HFFc6 (cell line): Measurements from ENCODE around the gene OR51B2. TPM values are rescaled to one million over a fixed set of nuclear protein-coding genes. Genes with fewer than 3 reads are reported as not detected.
"Not testable (repeated sequence)": the region's sequence is repeated elsewhere in the genome, so short reads cannot be mapped to it uniquely, and the experiment has no call there.

Experiments used
- DNase-seq: peaks from one replicate; pipeline ENCODE4 v3.0.0-alpha.2; 2018
- H3K27ac Mint-ChIP-seq: 2 replicates; pipeline ENCODE4 v1.8.0; 2020; ENCODE audit warnings: mild to moderate bottlenecking, mixed read lengths
- H3K27me3 Mint-ChIP-seq: 2 replicates; pipeline ENCODE4 v1.8.0; 2021; ENCODE audit warnings: mild to moderate bottlenecking, moderate library complexity, mixed read lengths; ENCODE audit not compliant: insufficient read depth
- H3K36me3 Mint-ChIP-seq: 2 replicates; pipeline ENCODE4 v1.8.0; 2021; ENCODE audit warnings: low read depth, mixed read lengths
- H3K4me1 Mint-ChIP-seq: 2 replicates; pipeline ENCODE4 v1.8.0; 2020; ENCODE audit warnings: low read depth, mixed read lengths
- H3K4me3 Mint-ChIP-seq: 2 replicates; pipeline ENCODE4 v1.8.0; 2020; ENCODE audit warnings: mild to moderate bottlenecking, moderate library complexity, mixed read lengths
- H3K9me3 Mint-ChIP-seq: 2 replicates; pipeline ENCODE4 v1.8.0; 2020; ENCODE audit warnings: mild to moderate bottlenecking, mixed read lengths
- CTCF ChIP-seq: fragments of 200-600 bp; sonication (generic); IDR thresholded peaks from 2 replicates; pipeline ENCODE4 v1.5.0; 2021; ENCODE audit warnings: antibody characterized with exemption, mild to moderate bottlenecking
- total RNA-seq, 6 experiments: library from RNA; stranded (reverse); fragmentation: NEBNext Ultra II Directional; extraction: Animal tissue kit (Norgen Biotek cat#: 25700); gene quantifications; 2 replicates in 1 of 6; 3 replicates in 5 of 6; pipeline ENCODE4 v1.2.3, GENCODE V29; 2021

OR51B2 gene
- total RNA-seq, 6 experiments from 2014 or later, result not detected

DNA sequence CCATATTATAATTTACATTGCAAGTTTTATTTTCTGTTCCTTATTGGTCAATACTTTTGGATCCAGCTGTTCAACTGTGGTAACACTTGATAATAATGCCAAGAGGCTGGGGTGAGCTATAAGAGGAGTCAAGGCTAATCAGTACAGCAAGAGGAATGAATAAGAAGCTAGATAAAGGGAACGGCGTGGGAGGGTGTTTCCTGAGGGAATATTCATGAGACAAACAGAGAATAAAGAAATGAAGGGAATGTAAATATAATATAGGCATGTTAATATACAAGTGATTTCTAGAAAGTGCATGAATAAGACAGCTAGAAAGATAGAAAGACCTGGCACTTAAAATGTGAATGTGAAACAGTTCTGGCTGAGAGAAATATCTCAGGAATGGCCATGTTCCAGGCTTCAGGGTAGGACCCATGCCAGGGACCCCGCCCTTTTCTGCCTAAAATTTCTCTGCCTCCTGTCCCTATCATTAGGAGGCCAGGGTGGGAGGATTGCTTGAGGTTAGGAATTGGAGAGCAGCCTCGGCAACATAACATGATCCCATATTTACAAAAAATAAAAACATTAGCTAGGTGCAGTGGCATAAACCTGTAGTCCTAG, 26.3 kb downstream of the OR51B2 start:
- Mint-ChIP-seq H3K27ac (no peak overlapping the region; the same call in 1 of the 2 replicates), H3K9me3 (no peaks in the 10 kb centered on the region), H3K4me3 (no peak overlapping the region), H3K36me3 (peaks cover 8% of the 10 kb centered on the region), H3K27me3 (no peaks in the 10 kb centered on the region), H3K4me1 (peaks cover 32% of the 10 kb centered on the region)
- no peak for DNase-seq
- TF ChIP-seq CTCF, result no peak

DNA sequence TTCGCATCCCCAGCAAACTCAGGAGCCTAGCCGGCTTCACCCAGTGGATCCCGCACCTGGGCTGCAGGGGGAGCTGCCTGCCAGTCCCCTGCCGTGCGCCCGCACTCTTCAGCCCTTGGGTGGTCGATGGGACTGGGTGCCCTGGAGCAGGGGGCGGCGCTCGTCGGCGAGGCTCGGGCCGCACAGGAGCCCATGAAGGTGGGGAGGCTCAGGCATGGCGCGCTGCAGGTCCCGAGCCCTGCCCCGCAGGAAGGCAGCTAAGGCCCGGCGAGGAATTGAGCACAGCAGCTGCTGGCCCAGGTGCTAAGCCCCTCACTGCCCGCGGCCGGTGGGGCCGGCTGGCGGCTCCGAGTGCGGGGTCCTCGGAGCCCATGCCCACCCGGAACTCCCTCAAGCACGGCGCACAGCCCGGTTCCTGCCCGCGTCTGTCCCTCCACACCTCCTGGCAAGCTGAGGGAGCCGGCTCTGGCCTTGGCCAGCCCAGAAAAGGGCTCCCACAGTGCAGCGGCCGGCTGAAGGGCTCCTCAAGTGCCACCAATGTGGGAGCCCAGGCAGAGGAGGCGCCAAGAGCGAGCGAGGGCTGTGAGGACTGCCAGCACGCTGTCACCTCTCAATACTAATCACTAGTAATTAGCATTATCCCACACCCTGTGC, 29.6 kb downstream of the OR51B2 start:
- H3K36me3 Mint-ChIP-seq, H3K9me3 Mint-ChIP-seq, H3K27me3 Mint-ChIP-seq, H3K27ac Mint-ChIP-seq, DNase-seq, H3K4me3 Mint-ChIP-seq: not testable (repeated sequence)
- H3K4me1 Mint-ChIP-seq, result peaks cover 41% of the 10 kb centered on the region

- H3K27ac Mint-ChIP-seq, result no peak overlapping the region
- TF ChIP-seq CTCF, result no peak
- peaks cover 54% of the 10 kb centered on the region for H3K4me1 Mint-ChIP-seq
- H3K27me3 Mint-ChIP-seq, result no peaks in the 10 kb centered on the region
- DNase-seq, result no peak
- H3K4me3 Mint-ChIP-seq, result no peak overlapping the region
- no peaks in the 10 kb centered on the region for H3K9me3 Mint-ChIP-seq
- H3K36me3 Mint-ChIP-seq, result peaks cover 8% of the 10 kb centered on the region
Measured at GRCh38 chr11:5293028-5293427, 31.1 kb downstream of the OR51B2 start.

GRCh38 chr11:5291207-5291838, 32.8 kb downstream of the OR51B2 start:
- Mint-ChIP-seq H3K9me3 (no peaks in the 10 kb centered on the region), H3K36me3 (peaks cover 8% of the 10 kb centered on the region), H3K4me1 (peaks cover 62% of the 10 kb centered on the region), H3K27ac (no peak overlapping the region), H3K27me3 (no peaks in the 10 kb centered on the region), H3K4me3 (no peak overlapping the region)
- peak; percentile 86 for TF ChIP-seq CTCF
- peak; percentile 42 for DNase-seq

- no peak for TF ChIP-seq CTCF
- H3K4me1 Mint-ChIP-seq, result peaks cover 66% of the 10 kb centered on the region
- DNase-seq, result no peak
- H3K27ac Mint-ChIP-seq, result peak overlapping the region; percentile 71
- no peaks in the 10 kb centered on the region for H3K27me3 Mint-ChIP-seq
- H3K9me3 Mint-ChIP-seq, result no peaks in the 10 kb centered on the region
- H3K4me3 Mint-ChIP-seq, result no peak overlapping the region
- peaks cover 8% of the 10 kb centered on the region for H3K36me3 Mint-ChIP-seq
Measured at GRCh38 chr11:5290106-5290505, 34.0 kb downstream of the OR51B2 start.

DNA sequence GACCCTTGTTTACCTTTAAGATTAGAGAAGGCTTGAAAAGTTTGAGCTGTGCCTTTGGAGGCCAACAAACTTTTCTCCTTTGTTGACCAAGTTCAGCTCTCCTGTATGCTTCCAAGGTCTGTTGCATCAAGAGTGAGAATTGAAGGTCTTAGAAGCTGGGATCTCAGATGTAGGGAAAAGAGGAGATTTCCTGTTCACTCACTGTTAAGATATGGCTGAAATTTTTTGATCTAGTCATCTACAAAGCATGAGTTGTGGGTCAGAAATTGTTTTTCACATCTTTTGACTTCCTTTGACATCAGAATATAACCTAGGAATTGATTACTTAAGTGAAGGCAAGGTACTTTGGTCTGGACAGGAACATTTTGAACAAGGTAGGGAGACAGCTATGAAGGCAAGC, 34.4 kb downstream of the OR51B2 start:
- Mint-ChIP-seq H3K4me3 (no peak overlapping the region), H3K27ac (peak overlapping the region; percentile 71), H3K9me3 (no peaks in the 10 kb centered on the region), H3K36me3 (peaks cover 8% of the 10 kb centered on the region), H3K27me3 (no peaks in the 10 kb centered on the region), H3K4me1 (peaks cover 66% of the 10 kb centered on the region)
- no peak for TF ChIP-seq CTCF
- no peak for DNase-seq
